GM21447 (cell line): ENCODE measurements around the gene TMEM72.

Source experiments
- ATAC-seq: cut with Tn5 transposase; IDR thresholded peaks from one replicate; pipeline ENCODE4 v1.9.1; 2021; ENCODE audit not compliant: unreplicated experiment

TMEM72 gene

DNA sequence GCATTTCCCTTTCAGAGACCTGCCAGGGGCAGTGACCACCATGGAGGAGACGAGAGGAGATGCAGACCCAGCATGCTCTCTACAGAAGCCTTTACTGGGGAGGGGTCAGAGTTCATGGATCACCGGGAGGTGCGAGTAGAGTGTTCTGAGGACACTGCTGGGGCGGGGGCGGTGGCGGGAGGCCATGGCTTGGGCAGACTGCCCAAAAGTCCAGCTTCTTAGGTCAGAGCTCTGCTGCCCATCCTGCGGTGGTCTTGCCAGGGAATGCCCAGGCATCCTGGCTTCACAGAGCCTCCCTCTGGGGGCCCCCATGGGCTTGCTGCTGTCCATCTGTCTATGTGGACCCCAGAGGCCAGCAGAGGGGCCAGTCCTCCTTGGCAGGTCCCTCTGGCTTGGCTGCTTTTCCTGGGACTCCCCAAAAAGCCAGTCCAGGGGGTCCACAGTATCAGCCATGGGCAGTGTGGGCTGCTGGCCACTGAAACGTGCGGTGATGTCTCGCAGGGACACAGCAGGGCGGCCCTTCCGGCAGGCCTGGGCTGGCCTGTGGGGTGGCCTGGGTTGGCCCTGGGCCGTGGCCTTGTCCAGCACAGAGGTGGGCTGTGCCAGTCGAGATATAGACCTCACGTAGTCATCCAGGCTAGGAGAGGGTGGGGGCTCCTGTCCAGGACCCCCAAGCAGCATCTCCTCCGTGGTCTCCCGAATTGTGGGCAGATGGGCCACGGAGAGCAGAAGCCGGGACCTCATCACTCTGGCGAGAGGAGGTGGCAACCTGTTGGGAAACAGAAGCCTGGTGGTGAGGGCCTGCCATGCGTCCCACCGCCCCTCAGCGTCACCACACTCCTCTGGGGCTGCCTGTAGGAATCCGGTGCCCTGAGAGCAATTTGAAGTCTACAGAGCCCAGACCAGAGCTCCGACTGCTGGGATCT lies 66.4 kb downstream of the TMEM72 start:
- ATAC-seq = no peak

DNA sequence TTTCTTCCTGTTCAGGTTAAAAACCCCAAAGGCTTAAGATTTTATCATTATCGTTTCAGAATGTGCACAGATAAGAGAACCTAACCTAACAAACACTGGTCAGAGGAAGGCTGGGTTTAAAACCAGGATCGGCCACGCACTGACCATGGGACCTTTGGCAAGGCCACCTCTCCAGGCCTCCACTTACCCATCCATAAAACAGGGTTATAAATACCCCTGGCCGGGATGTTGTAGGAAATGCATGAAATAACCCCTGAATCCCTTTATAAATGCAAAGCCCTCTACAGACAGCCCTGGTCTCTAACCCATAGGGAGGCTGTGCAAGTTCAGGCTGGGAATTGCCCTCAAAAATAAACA lies 67.1 kb downstream of the TMEM72 start:
- no peak for ATAC-seq

DNA sequence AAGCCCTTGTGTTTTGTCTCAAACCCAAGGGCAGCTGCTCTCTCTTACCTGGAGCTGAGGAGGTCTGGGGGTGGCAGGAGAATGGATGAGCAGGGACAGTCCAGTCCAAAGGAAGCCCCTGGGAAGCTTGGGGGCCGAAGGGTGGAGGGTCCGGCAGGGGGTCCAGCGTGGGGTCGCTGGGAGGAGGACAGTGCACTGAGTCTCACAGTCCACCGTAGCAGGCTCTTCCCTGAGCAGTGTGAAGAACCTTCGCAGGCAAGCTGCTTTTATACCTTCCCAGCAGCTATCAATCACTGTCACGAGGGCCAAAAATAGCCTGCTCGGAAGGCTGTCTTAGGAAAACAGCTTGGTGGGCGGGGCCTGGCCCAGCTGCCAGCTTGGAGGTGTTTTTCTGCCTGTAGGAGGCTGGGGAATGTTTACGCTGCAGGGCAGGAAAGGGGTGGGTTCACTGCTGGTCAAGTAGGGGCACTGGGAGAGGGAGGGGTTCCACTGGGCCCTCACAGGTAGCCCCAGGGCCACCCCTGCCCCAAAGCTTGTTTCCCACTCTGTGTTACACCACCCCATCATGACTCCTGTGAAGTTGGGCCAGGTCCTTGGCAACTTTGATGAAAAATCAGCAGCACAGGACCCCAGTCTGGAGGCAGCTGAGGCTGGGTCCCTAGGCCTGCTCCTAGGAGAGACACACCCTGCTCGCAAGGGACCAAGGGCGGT lies 67.6 kb downstream of the TMEM72 start, which contains the start of gene DEPP1:
DEPP1 (minus strand) TSS at position 240 of the 711 bp plus-strand sequence. CDS start 779 bp downstream, outside the sequence.
- peak; percentile 38 for ATAC-seq

DNA sequence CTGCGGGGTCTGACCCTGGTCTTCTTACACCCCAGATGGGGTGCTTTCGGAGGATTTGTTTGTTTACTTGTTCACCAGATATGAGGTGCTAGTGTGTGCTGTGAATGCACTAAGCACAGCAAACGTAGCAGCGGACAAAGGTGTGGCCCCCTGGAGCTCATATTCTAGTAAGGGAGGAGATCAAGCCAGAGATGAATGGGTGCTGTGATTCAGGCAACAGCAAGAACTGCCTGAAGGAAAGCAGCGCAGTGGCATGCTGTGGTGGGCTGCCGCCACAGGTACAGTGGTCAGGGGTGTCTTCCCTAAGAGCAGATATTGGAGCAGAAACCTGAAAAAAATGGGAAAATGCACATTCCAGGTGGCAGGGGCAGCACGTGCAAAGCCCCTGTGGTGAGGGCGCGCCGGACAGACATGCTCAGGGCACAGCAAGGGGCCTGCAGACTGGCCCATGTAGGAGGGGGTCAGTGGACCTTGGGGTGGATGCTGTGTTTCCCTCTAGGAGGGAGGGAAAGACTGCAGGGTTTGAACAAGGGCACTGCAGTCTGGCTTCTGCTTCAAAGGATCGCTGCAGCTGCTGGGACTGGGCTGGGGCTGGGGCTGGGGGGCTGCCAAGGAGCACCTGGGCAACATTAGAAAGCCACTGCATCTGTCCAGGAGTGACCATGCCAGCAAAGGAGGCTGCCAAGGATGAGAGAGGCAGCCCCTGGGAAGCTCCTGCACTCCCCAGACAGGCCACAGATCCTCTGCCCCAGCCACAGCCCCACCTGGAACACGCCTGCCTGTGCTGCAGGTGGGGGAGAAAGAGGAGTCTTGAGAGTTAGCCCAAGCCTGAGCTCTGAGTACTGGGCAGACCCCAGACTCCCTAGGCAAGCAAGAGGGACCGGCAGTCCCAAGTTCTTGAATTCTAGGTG lies 68.4 kb downstream of the TMEM72 start:
- ATAC-seq = no peak

DNA sequence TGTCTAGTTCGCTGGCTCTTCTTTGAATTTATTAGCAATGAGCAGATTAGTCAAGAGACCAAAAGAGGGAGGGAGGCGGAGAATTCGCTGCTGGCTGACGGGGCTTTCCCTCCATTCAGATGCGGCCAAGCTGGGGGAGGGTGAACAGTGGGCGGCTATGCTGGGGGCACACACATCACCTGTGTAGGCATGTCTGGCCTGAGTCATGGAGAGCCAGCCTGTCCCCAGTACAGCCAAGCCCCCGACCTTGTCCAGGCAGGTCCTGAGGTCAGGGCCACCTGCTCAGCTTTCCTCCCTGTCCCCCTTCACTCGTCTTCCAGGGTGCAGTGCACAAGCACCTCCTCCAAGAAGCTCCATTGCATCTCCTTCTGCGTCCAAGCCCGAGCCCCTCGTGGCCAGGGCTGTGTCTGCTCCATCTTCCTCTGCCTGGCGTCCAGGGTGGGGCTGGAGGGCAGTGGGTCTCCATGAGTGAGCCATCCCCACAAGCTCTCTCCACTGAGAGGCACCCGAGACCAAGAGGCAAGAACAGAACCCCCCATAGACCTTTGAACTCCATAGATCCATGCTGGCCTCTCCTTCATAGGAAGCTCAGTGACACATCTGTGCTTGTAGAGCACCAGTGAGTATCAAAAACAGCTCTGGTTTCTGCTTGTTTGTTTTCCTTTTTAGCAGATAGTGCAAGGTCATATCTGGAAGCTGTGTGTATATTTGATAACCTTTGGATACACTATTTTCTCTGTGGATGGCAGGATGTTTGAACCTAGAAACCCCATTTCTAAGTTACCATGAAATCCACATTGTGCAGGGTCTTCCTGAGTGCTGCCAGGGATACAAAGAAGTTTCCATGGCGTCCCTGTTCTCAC lies 69.4 kb downstream of the TMEM72 start:
- ATAC-seq = no peak

DNA sequence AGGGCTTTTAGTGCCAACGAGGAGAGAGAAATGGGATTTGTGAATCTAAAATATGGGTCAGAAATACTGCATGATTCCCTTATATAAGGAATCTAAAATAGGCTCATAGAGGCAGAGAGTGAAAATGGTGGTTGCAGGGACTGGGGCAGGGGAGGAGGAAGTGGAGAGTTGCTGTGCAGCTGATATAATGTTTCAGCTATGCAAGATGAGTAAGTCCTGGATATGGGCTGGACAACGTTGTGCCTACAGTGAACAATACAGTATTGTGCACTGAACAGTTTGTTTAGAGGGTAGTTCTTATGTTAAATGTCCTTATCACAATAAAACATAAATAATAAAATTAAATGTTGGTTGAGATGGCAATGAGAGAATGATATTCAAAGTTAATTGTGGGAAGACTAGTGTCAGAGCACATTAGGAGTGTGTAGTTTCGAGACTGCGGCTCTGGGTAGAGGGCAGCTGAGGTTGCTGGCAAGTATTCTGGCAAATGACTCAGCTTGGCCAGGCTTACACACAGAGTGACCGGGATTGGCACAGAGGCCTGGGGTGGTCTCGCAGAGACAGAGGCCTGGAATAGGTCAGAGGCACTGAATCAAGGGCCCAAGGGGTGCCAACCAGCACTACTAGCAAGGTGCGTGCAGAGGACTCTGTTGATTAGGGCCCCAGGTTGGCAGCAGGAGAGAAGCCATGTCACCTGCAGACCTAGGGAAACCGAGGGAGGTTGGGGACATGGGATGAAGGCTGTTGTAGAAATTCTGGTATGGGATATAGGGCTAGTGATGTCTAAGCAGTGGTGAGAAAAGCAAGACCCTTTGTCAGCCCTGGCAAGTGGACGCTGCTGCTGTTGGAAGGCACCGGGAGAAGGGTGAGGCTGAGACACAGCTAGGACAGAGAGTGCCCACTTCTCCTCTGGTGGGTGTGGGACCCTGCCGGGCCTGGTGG lies 70.3 kb downstream of the TMEM72 start:
- peak; percentile 41 for ATAC-seq

DNA sequence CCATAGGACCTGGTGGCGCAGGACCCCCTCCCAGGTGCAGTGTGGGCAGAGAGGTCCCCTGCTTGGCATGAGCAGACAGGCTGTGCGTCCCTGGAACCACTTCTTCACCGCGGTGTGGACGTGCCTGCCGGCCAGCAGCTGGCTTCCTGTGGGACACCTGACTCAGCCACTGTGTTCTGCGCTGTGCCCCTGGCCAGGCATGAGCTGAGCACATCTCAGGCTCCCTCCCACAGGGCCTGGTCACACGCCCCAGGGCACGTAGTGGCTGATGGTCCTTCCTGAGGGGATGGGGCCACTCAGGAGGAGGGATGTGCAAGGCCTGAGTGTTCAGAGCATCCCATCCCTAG lies 71.0 kb downstream of the TMEM72 start:
- ATAC-seq = no peak

DNA sequence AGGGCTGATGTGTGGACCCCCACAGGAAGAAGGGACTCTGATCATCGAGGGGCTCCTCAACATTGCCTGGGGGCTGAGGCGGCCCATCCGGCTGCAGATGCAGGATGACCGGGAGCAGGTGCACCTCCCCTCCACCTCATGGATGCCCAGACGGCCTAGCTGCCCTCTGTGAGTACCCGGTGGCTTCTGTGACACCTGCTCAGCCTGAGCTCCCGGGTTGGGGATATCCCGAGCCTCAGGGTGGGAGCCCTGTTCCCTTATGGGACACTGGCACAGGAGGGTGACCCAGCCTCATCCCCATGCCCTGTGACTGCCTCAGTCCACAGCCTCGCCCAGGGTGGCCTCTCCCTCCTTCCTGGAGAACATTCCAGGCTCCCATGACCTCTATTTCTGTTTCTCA lies 71.4 kb downstream of the TMEM72 start:
- ATAC-seq = no peak

DNA sequence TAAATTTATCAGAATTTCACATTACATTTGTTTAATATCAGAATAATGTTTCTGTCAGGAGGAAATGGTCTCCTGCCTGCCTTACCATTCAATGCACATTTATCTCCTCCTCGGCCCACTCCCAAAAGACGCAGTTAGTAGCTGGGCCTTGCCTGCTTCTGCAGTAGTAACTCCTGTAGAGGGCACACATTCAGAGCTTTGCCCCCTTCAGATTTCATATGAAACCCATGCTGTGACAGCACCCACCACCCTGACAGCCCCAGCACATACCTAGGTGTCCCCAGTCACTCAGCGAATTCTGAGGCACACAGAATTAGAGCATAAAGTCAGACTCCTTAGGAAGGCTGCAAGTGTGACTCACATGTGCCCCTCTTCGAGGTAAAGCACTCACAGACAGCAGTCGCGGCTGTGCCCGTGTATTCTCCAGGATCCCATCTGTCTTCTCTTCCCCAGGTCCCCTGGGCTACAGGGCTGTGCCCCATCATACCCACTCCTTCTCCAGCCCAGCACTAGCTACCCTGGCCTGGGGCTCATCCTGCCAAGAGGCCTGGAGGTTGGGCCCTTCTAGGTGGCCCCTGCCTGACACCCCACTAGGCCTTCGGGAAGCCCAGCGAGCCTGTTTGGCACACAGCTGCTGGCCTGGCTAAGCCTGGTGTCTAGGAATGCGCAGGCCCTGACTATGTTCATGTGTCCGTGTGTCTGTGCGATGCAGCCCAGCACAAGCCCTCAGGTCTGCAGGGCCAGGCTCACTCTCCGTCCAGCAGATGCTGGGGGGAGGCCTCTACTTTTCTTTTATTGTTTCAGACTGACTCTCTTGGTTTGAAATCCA lies 72.1 kb downstream of the TMEM72 start:
- ATAC-seq = no peak

DNA sequence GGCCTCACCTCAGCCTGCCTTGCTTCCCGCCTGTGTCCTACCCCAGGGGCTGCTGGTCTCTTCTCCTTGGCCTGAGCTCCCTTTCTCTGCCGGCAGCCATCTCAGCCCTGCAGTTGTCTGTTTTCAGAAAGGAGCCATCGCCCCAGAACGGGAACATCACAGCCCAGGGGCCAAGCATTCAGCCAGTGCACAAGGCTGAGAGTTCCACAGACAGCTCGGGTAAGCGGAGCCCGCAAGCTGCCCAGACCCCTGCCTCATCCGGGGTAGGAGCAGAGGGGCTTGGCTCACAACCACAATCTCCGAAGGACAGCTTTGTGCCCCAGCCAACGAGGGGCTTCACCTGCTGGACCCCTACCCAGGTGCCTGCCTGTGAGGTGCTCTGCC lies 72.8 kb downstream of the TMEM72 start:
- no peak for ATAC-seq

DNA sequence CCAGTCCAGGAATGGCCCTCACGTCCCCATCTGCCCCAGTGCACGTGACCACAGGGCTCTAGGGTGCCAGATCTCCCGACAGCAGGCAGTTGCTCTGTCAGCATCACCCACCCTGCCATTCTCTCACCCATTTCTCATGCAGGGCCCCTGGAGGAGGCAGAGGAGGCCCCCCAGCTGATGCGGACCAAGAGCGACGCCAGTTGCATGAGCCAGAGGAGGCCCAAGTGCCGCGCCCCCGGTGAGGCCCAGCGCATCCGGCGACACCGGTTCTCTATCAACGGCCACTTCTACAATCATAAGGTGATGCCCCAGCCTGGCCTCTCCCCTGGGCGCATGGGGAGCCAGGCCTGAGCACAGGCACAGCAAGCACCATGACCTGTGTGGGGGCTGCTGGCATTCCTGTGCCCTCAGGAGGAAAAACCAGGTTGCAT lies 73.5 kb downstream of the TMEM72 start:
- ATAC-seq = no peak

DNA sequence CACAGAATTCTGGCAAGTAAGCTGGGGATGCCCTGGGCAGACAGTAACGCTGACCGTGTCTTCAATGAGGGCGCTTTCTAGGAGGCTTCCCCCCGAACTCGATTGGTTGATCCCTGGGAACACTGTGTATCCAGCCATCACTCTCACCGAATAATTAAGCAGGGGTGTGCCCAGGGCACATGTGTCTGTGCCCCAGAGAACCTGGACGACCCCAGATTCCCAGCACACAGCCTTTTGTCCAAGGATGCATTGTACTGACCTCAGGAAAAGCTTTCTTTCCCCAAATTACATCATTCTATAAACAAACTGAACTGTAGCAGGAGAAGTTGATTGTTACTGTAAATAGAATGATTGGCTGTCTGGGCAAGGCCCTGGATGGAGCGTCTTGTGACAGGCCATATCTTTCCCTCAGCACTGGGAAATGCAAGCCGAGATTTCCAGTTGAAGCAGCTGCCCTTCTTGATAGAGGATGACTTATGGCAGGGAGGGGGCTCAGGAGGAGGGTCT lies 74.1 kb downstream of the TMEM72 start:
- ATAC-seq = no peak

DNA sequence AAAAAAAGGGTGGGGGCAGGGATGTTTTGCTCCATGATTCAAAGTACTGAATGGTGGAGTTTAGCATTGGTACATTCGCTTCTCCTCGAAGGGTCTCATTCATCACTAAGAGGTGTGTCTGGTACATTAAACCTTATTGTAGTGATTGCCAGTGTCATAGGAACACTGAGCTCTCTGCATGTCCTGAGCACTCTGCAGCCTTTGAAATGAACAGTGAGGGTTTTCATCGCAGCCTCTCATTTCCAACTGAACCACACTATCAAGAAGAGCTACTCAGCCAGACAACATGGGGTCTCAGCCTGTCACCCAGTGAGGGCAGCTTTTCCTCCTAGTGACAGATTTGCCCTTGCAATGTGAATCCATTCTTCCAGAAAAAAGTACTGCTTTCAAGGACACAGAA lies 75.0 kb downstream of the TMEM72 start:
- ATAC-seq = no peak
